Mucosa of rectum (tissue), 2 donors: Measurements from ENCODE around the gene NTHL1.

Source experiments
- H3K27ac ChIP-seq, 2 donors: one replicate each; pipeline ENCODE4 v1.7.0; 2013; ENCODE audit warnings: inconsistent platforms in 2 of 2, low read depth in 2 of 2, low read length in 2 of 2
- H3K27me3 ChIP-seq, 2 donors: one replicate each; pipeline ENCODE4 v1.7.0; 2013; ENCODE audit warnings: low read length in 2 of 2; ENCODE audit not compliant: control insufficient read depth in 2 of 2, insufficient read depth in 2 of 2
- H3K36me3 ChIP-seq, 2 donors: one replicate each; pipeline ENCODE4 v1.7.0; 2013; ENCODE audit warnings: low read length in 2 of 2; ENCODE audit not compliant: control insufficient read depth in 2 of 2, insufficient read depth in 2 of 2
- H3K4me1 ChIP-seq, 2 donors: one replicate each; pipeline ENCODE4 v1.7.0; 2013; ENCODE audit warnings: low read length in 2 of 2, mild to moderate bottlenecking in 1 of 2; ENCODE audit not compliant: control insufficient read depth in 2 of 2, insufficient read depth in 2 of 2
- H3K4me3 ChIP-seq, 2 donors: one replicate each; pipeline ENCODE4 v1.7.0; 2013; ENCODE audit warnings: low read length in 2 of 2
- H3K9ac ChIP-seq, 2 donors: one replicate each; pipeline ENCODE4 v1.7.0; 2013; ENCODE audit warnings: low read length in 2 of 2, low read depth in 1 of 2, mild to moderate bottlenecking in 1 of 2
- H3K9me3 ChIP-seq, 2 donors: one replicate each; pipeline ENCODE4 v1.7.0; 2013; ENCODE audit warnings: low read length in 2 of 2; ENCODE audit not compliant: control insufficient read depth in 2 of 2
- donor health status: healthy.
- donor health status: Normal muscosa, but diverticular disease.

The NTHL1 gene

GRCh38 chr16:2078096-2078495, 30.5 kb upstream of the NTHL1 start:
- Histone ChIP-seq H3K27ac (no peak overlapping the region), H3K27me3 (no peaks in the 10 kb centered on the region), H3K9ac (no peak overlapping the region), H3K4me3 (no peak overlapping the region), H3K4me1 (peaks cover 6 to 11% of the 10 kb centered on the region in 2 donors), H3K36me3 (peaks cover 45 to 49% of the 10 kb centered on the region in 2 donors), H3K9me3 (no peaks in the 10 kb centered on the region)

GRCh38 chr16:2077696-2078095, 30.1 kb upstream of the NTHL1 start:
- H3K4me1 ChIP-seq, result peaks cover 4 to 10% of the 10 kb centered on the region in 2 donors
- no peak overlapping the region for H3K4me3 ChIP-seq
- H3K9ac ChIP-seq, result no peak overlapping the region
- no peaks in the 10 kb centered on the region for H3K9me3 ChIP-seq
- no peak overlapping the region for H3K27ac ChIP-seq
- no peaks in the 10 kb centered on the region for H3K27me3 ChIP-seq
- H3K36me3 ChIP-seq, result peaks cover 48 to 49% of the 10 kb centered on the region in 2 donors

- H3K27ac ChIP-seq, result no peak overlapping the region
Observed at GRCh38 chr16:2077016-2077415, 29.4 kb upstream of the NTHL1 start.

GRCh38 chr16:2076072-2076865, 28.6 kb upstream of the NTHL1 start:
- no peaks in the 10 kb centered on the region for H3K9me3 ChIP-seq
- no peaks in the 10 kb centered on the region for H3K4me1 ChIP-seq
- H3K27ac ChIP-seq, result no peak overlapping the region
- H3K4me3 ChIP-seq, result no peak overlapping the region
- no peaks in the 10 kb centered on the region for H3K27me3 ChIP-seq
- H3K36me3 ChIP-seq, result peaks cover 57% of the 10 kb centered on the region in 2 donors
- no peak overlapping the region for H3K9ac ChIP-seq

More at GRCh38 chr16:2077016-2077415, 29.4 kb upstream of the NTHL1 start:
- H3K36me3 ChIP-seq, result peaks cover 51 to 55% of the 10 kb centered on the region in 2 donors
- peaks cover 0 to 3% of the 10 kb centered on the region in 2 donors for H3K4me1 ChIP-seq
- H3K4me3 ChIP-seq, result no peak overlapping the region
- H3K9me3 ChIP-seq, result no peaks in the 10 kb centered on the region
- H3K27me3 ChIP-seq, result no peaks in the 10 kb centered on the region
- no peak overlapping the region for H3K9ac ChIP-seq

GRCh38 chr16:2075631-2076030, 28.0 kb upstream of the NTHL1 start:
- Histone ChIP-seq H3K36me3 (peaks cover 57 to 59% of the 10 kb centered on the region in 2 donors), H3K27ac (no peak overlapping the region), H3K9me3 (no peaks in the 10 kb centered on the region), H3K4me3 (no peak overlapping the region), H3K4me1 (no peaks in the 10 kb centered on the region), H3K9ac (no peak overlapping the region), H3K27me3 (no peaks in the 10 kb centered on the region)

GRCh38 chr16:2074071-2074470, 26.4 kb upstream of the NTHL1 start:
- Histone ChIP-seq H3K36me3 (peaks cover 50 to 56% of the 10 kb centered on the region in 2 donors), H3K27me3 (no peaks in the 10 kb centered on the region), H3K9me3 (no peaks in the 10 kb centered on the region), H3K27ac (no peak overlapping the region), H3K4me3 (no peak overlapping the region), H3K9ac (no peak overlapping the region), H3K4me1 (no peaks in the 10 kb centered on the region)

GRCh38 chr16:2072926-2073325, 25.3 kb upstream of the NTHL1 start:
- no peaks in the 10 kb centered on the region for H3K4me1 ChIP-seq
- peaks cover 57 to 59% of the 10 kb centered on the region in 2 donors for H3K36me3 ChIP-seq
- no peak overlapping the region for H3K27ac ChIP-seq
- no peaks in the 10 kb centered on the region for H3K9me3 ChIP-seq
- H3K9ac ChIP-seq, result no peak overlapping the region
- H3K4me3 ChIP-seq, result no peak overlapping the region
- H3K27me3 ChIP-seq, result no peaks in the 10 kb centered on the region

GRCh38 chr16:2071454-2072202, 24.0 kb upstream of the NTHL1 start:
- Histone ChIP-seq H3K36me3 (peaks cover 58 to 64% of the 10 kb centered on the region in 2 donors), H3K9ac (no peak overlapping the region), H3K4me3 (no peak overlapping the region), H3K9me3 (no peaks in the 10 kb centered on the region), H3K27ac (no peak overlapping the region), H3K27me3 (no peaks in the 10 kb centered on the region), H3K4me1 (no peaks in the 10 kb centered on the region)

- Histone ChIP-seq H3K9me3 (no peaks in the 10 kb centered on the region), H3K27me3 (no peaks in the 10 kb centered on the region), H3K4me3 (no peak overlapping the region), H3K4me1 (no peaks in the 10 kb centered on the region), H3K36me3 (peaks cover 60 to 69% of the 10 kb centered on the region in 2 donors), H3K9ac (no peak overlapping the region), H3K27ac (no peak overlapping the region)
Observed at GRCh38 chr16:2070576-2071453, 23.2 kb upstream of the NTHL1 start.
